PC-3 (cell line): ENCODE measurements around the gene VWA8.

Source experiments
- CTCF ChIP-seq: fragments of 300-600 bp; sonication (generic); conservative IDR thresholded peaks from 2 replicates; pipeline ENCODE4 v1.5.1; 2017; ENCODE audit warnings: antibody characterized with exemption, low read depth, mild to moderate bottlenecking, low read length
- EZH2 ChIP-seq: fragments of 300-600 bp; sonication (generic); IDR thresholded peaks from one replicate; pipeline ENCODE4 v1.6.1; 2017; ENCODE audit warnings: antibody characterized with exemption, mild to moderate bottlenecking, low read length; ENCODE audit not compliant: unreplicated experiment
- EZH2phosphoT487 ChIP-seq: fragments of 300-600 bp; sonication (generic); IDR thresholded peaks from 2 replicates; pipeline ENCODE4 v1.6.1; 2018; ENCODE audit warnings: mild to moderate bottlenecking, antibody characterized with exemption, low read length, borderline replicate concordance

DNA sequence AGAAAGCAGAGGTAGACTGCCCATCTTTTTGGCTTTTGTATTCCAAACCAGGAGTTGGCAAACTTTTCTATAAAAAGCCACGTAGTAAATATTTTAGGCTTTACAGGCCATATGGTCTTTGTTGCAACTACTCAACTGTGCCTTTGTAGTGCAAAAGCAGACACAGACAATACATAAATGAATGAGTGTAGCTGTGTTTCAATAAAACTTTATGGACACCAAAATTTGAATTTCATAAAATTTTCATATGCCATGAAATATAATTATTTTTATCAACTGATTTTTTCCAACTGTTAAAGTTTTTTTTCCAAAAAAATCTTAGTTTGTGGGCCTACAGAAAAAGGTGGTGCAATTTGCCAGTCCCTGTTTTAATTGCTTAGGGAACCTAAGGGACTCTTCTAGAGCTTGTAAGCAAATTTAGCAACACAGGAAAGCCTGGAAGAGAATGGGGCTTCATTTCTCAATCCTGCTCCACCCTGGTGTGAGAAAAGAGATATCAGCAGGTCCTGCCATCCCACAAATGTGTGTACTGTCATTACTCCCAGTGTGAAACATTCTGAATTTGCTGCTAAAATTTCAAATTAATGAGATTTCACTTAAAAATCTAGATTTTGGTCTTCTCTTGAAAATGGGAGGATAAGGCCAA lies 309.4 kb downstream of the VWA8 start:
- TF ChIP-seq CTCF (no peak), EZH2 (no peak), EZH2phosphoT487 (no peak)
